Endothelial cell of umbilical vein (primary cell): ENCODE measurements around the gene TULP4. TPM values are rescaled to one million over a fixed set of nuclear protein-coding genes. Genes with fewer than 3 reads are reported as not detected.
A peak's percentile ranks its signal among the peaks of the same experiment; 100 is the strongest.

Experiments
- BruUV-seq: library from RNA; stranded (reverse); fragments of 400-500 nt; replicated peaks from 2 replicates; lab custom pipeline; 2021; lab: Mats Ljungman, UMichigan
- CTCF ChIA-PET: fragments of 300-600, 350-600 bp; sonication (Branson Sonifier 250); formaldehyde crosslinking; loops from one replicate; lab custom pipeline; 2021; ENCODE audit warnings: antibody characterized with exemption, inconsistent platforms; lab: Charles Lee
- POLR2A ChIA-PET: fragments of 300-600, 350-600 bp; sonication (Branson Sonifier 250); formaldehyde crosslinking; loops from one replicate; lab custom pipeline; 2021; ENCODE audit warnings: antibody characterized with exemption, inconsistent platforms; lab: Charles Lee
- DNase-seq: peaks from one replicate; pipeline ENCODE4 v3.0.0-alpha.2; 2011; ENCODE audit warnings: low read depth, low spot score
- FAIRE-seq: peaks from 2 replicates; lab custom pipeline; 2011; peaks lifted over from hg19 to GRCh38; lab: Jason Lieb, UNC
- H2AFZ ChIP-seq: 2 replicates; pipeline ENCODE4 v1.6.0; 2012; ENCODE audit warnings: low read depth, low read length, control low read depth, inconsistent platforms
- H3K27ac ChIP-seq: 2 replicates; pipeline ENCODE4 v1.5.1; 2011; ENCODE audit warnings: low read depth, mild to moderate bottlenecking, control low read depth, low read length, moderate library complexity; ENCODE audit not compliant: insufficient read depth
- H3K27me3 ChIP-seq, 2 experiments: 2 replicates each; pipeline versions ENCODE4 v1.6.0 to v1.6.1; 2011; ENCODE audit warnings: low read length in 2 of 2, mixed read lengths in 1 of 2; ENCODE audit not compliant: control insufficient read depth in 2 of 2, insufficient read depth in 2 of 2
- H3K36me3 ChIP-seq, 2 experiments: 2 replicates in 1 of 2; 3 replicates in 1 of 2; pipeline ENCODE4 v1.5.1; 2011; ENCODE audit warnings: low read length in 2 of 2, mild to moderate bottlenecking in 1 of 2, moderate library complexity in 1 of 2; ENCODE audit not compliant: control insufficient read depth in 2 of 2, insufficient read depth in 2 of 2; ENCODE audit errors: extremely low read depth in 1 of 2
- H3K4me1 ChIP-seq: 3 replicates; pipeline ENCODE4 v1.5.1; 2011; ENCODE audit warnings: mild to moderate bottlenecking, low read length; ENCODE audit not compliant: control insufficient read depth, insufficient read depth; ENCODE audit errors: extremely low read depth
- H3K4me2 ChIP-seq: 2 replicates; pipeline ENCODE4 v1.6.1; 2011; ENCODE audit warnings: low read length, control low read depth, mixed read lengths; ENCODE audit not compliant: insufficient read depth
- H3K4me3 ChIP-seq, 3 experiments: fragments of 200-600 bp in 1 of 3; sonication (generic), shearing (Covaris generic) in 1 of 3; replicated peaks in 1 of 3; 2 replicates each; pipeline ENCODE4 v1.5.1; 2011 to 2016; ENCODE audit warnings: control low read depth in 3 of 3, low read length in 3 of 3, mild to moderate bottlenecking in 2 of 3, inconsistent platforms in 1 of 3, low read depth in 1 of 3, moderate library complexity in 1 of 3; ENCODE audit not compliant: insufficient read depth in 1 of 3
- H3K79me2 ChIP-seq: 2 replicates; pipeline ENCODE4 v1.6.0; 2012; ENCODE audit warnings: low read length, inconsistent platforms; ENCODE audit not compliant: control insufficient read depth, insufficient read depth
- H3K9ac ChIP-seq: replicated peaks from 2 replicates; pipeline ENCODE3; 2011; ENCODE audit warnings: low read length, control low read depth; ENCODE audit not compliant: insufficient read depth; ENCODE audit errors: extremely low read depth
- H3K9me1 ChIP-seq: replicated peaks from 3 replicates; pipeline ENCODE4 v1.6.0; 2011; ENCODE audit warnings: mild to moderate bottlenecking, low read length; ENCODE audit not compliant: control insufficient read depth, insufficient read depth; ENCODE audit errors: extremely low read depth
- H3K9me3 ChIP-seq: replicated peaks from 2 replicates; pipeline ENCODE4 v1.5.1; 2012; ENCODE audit warnings: low read length, inconsistent platforms; ENCODE audit not compliant: control insufficient read depth, insufficient read depth
- H4K20me1 ChIP-seq: replicated peaks from 2 replicates; pipeline ENCODE3; 2011; ENCODE audit warnings: mild to moderate bottlenecking, low read length; ENCODE audit not compliant: control insufficient read depth, insufficient read depth; ENCODE audit errors: extremely low read depth
- CTCF ChIP-seq, 2 donors: IDR thresholded peaks; 1 replicate in 1 of 2; 2 replicates in 1 of 2; pipeline ENCODE4 v1.5.1; 2011; ENCODE audit warnings: low read length in 2 of 2, mild to moderate bottlenecking in 2 of 2, moderate library complexity in 2 of 2, control low read depth in 1 of 2, inconsistent platforms in 1 of 2, low read depth in 1 of 2; ENCODE audit not compliant: insufficient read depth in 1 of 2; ENCODE audit errors: extremely low read depth in 1 of 2
- EZH2 ChIP-seq: IDR thresholded peaks from 2 replicates; pipeline ENCODE4 v1.6.1; 2012; ENCODE audit warnings: borderline replicate concordance, low read depth, mild to moderate bottlenecking, moderate library complexity, low read length, inconsistent platforms; ENCODE audit not compliant: severe bottlenecking
- FOS ChIP-seq: IDR thresholded peaks from 2 replicates; pipeline ENCODE4 v1.6.1; 2011; ENCODE audit warnings: mild to moderate bottlenecking, low read length, moderate library complexity, borderline replicate concordance; ENCODE audit not compliant: insufficient read depth
- GATA2 ChIP-seq: IDR thresholded peaks from 2 replicates; pipeline ENCODE4 v1.7.0; 2011; ENCODE audit warnings: low read depth, mild to moderate bottlenecking, moderate library complexity, mixed read lengths, low read length; ENCODE audit not compliant: insufficient read length, insufficient read depth
- JUN ChIP-seq: IDR thresholded peaks from 2 replicates; pipeline ENCODE4 v1.6.1; 2011; ENCODE audit warnings: borderline replicate concordance, low read depth; ENCODE audit not compliant: insufficient read length, insufficient read depth
- MYC ChIP-seq: IDR thresholded peaks from one replicate; pipeline ENCODE4 v1.6.1; 2011; ENCODE audit warnings: mild to moderate bottlenecking, low read depth, low read length
- POLR2A ChIP-seq: IDR thresholded peaks from 2 replicates; pipeline ENCODE4 v1.6.1; 2012; ENCODE audit warnings: low read depth, mild to moderate bottlenecking, control low read depth, low read length
- POLR2AphosphoS5 ChIP-seq: IDR thresholded peaks from 2 replicates; pipeline ENCODE4 v1.6.1; 2012; ENCODE audit warnings: low read depth, mild to moderate bottlenecking, control low read depth, low read length, moderate library complexity; ENCODE audit not compliant: insufficient read depth
- dilution Hi-C: fragments of 300-500 bp; cut with MboI; formaldehyde crosslinking; loops from one replicate; pipeline ENCODE4 v1.15.0; 2019; ENCODE audit warnings: low sequenced_read_pairs; ENCODE audit not compliant: extremely low pct_ligation_motif_present
- intact Hi-C: fragments of 100-400 bp; cut with micrococcal nuclease; formaldehyde crosslinking; loops from one replicate; pipeline ENCODE4 v1.10.0; 2022
- polyA plus RNA-seq, 4 experiments: library from polyadenylated mRNA; depleted of rRNA in 3 of 4; stranded (reverse) in 3 of 4; unstranded in 1 of 4; fragments of >200 nt; gene quantifications; 2 replicates each; pipeline versions ENCODE4 v1.2.1 to v1.2.3, GENCODE V29; 2011 to 2012; ENCODE audit warnings: missing spikeins in 1 of 4
- total RNA-seq: library from RNA; stranded (reverse); gene quantifications from 2 replicates; pipeline ENCODE4 v1.2.3, GENCODE V29; 2021
- TF ChIP-seq, protein P1 (sequence below): IDR thresholded peaks from 2 replicates; pipeline ENCODE4 v1.6.1; 2011; ENCODE audit not compliant: insufficient read depth, insufficient read length

Gene TULP4
- total and polyA plus RNA-seq, 2 donors (not counting 3 experiments of a cell fraction or from before 2014, with no cell fraction given) = 10.8 to 55.1 TPM

GRCh38 chr6:158312672-158313397 is 570 bp downstream of the TULP4 start:
- Histone ChIP-seq H3K9ac (no peak overlapping the region), H3K4me1 (no peaks in the 10 kb centered on the region), H3K9me3 (no peaks in the 10 kb centered on the region), H3K27ac (no peak overlapping the region), H3K36me3 (peaks cover 2 to 3% of the 10 kb centered on the region in 2 experiments), H3K9me1 (no peaks in the 10 kb centered on the region), H2AFZ (no peak overlapping the region), H3K4me3 (no peak overlapping the region), H4K20me1 (no peaks in the 10 kb centered on the region), H3K4me2 (no peak overlapping the region), H3K79me2 (peaks cover 5% of the 10 kb centered on the region), H3K27me3 (no peaks in the 10 kb centered on the region)
- no peak for FAIRE-seq
- TF ChIP-seq POLR2AphosphoS5 (no peak), FOS (no peak), POLR2A (no peak), JUN (no peak), GATA2 (no peak), EZH2 (no peak), CTCF (IDR thresholded peaks at IDR 0.05; ENCODE audit: extremely low read depth in 1 of 2, insufficient read depth in 1 of 2, low read depth in 1 of 2, low read length in 2 of 2) (no peak), MYC (no peak)
- TF ChIP-seq, protein P1, sequence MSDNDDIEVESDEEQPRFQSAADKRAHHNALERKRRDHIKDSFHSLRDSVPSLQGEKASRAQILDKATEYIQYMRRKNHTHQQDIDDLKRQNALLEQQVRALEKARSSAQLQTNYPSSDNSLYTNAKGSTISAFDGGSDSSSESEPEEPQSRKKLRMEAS = no peak
- intact Hi-C loops (no loop called here), dilution Hi-C loops (no loop called here)
- ChIA-PET POLR2A (no interaction called here), CTCF (no interaction called here)
- no peak for DNase-seq
- BruUV-seq = TSS peak; percentile 33
